Effector memory CD8-positive, alpha-beta T cell (primary cell): ENCODE measurements around the gene ABI2.

Experiments
- ATAC-seq: fragments of 150-1000 bp; cut with Tn5 transposase; replicated peaks from 2 replicates; pipeline ENCODE4 v1.10.0; 2021; ENCODE audit warnings: mild to moderate bottlenecking, moderate library complexity
- DNase-seq, 3 experiments: peaks; one replicate each; pipeline ENCODE4 v3.0.0; 2021
- H3K27ac Mint-ChIP-seq, 2 donors: one replicate each; pipeline ENCODE4 v1.8.0; 2022; ENCODE audit warnings: mild to moderate bottlenecking in 2 of 2, mixed read lengths in 2 of 2, moderate library complexity in 2 of 2
- H3K27me3 Mint-ChIP-seq, 2 donors: one replicate each; pipeline ENCODE4 v1.8.0; 2022; ENCODE audit warnings: mixed read lengths in 2 of 2
- H3K36me3 Mint-ChIP-seq: one replicate; pipeline ENCODE4 v1.8.0; 2022; ENCODE audit warnings: mild to moderate bottlenecking, moderate library complexity, mixed read lengths; ENCODE audit not compliant: insufficient read depth
- H3K4me1 Mint-ChIP-seq, 2 donors: one replicate each; pipeline ENCODE4 v1.8.0; 2022; ENCODE audit warnings: low read depth in 2 of 2, mixed read lengths in 2 of 2
- H3K4me3 Mint-ChIP-seq, 2 donors: one replicate each; pipeline ENCODE4 v1.8.0; 2022; ENCODE audit warnings: mild to moderate bottlenecking in 2 of 2, mixed read lengths in 2 of 2, moderate library complexity in 2 of 2
- H3K9me3 Mint-ChIP-seq, 2 donors: one replicate each; pipeline ENCODE4 v1.8.0; 2022; ENCODE audit warnings: mixed read lengths in 2 of 2

ABI2 gene

DNA sequence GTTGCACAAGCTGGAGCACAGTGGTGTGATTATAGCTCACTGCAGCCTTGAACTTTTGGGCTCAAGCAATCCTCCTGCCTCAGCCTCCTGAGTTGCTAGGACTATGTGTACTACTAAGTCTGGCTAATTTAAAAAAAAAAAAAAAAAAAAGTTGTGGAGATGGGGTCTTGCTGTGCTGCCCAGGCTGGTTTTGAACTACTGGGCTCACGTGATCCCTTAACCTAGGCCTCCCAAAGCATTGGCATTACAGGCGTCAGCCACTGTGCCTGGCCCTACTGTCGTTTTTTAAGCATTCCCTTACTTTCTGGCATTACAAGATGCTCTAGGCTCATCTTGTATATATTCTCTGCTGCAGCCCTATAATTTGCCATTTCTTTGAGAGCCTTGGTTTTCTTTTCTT, 118.6 kb downstream of the ABI2 start:
- H3K36me3 Mint-ChIP-seq, result no peaks in the 10 kb centered on the region
- H3K4me1 Mint-ChIP-seq, result no peaks in the 10 kb centered on the region
- no peak for ATAC-seq
- DNase-seq, result no peak
- no peak overlapping the region for H3K4me3 Mint-ChIP-seq
- no peak overlapping the region for H3K27ac Mint-ChIP-seq
- no peaks in the 10 kb centered on the region for H3K27me3 Mint-ChIP-seq
- H3K9me3 Mint-ChIP-seq, result no peaks in the 10 kb centered on the region

- H3K9me3 Mint-ChIP-seq, result no peaks in the 10 kb centered on the region
- DNase-seq (no peak), ATAC-seq (no peak)
- H3K4me1 Mint-ChIP-seq, result no peaks in the 10 kb centered on the region
- no peak overlapping the region for H3K4me3 Mint-ChIP-seq
- no peaks in the 10 kb centered on the region for H3K36me3 Mint-ChIP-seq
- no peak overlapping the region for H3K27ac Mint-ChIP-seq
- no peaks in the 10 kb centered on the region for H3K27me3 Mint-ChIP-seq
Observed at GRCh38 chr2:203450561-203450960, 122.4 kb downstream of the ABI2 start.

- H3K27me3 Mint-ChIP-seq, result no peaks in the 10 kb centered on the region
- H3K4me1 Mint-ChIP-seq, result no peaks in the 10 kb centered on the region
- no peak overlapping the region for H3K27ac Mint-ChIP-seq
- no peak for ATAC-seq
- no peak for DNase-seq
- no peaks in the 10 kb centered on the region for H3K36me3 Mint-ChIP-seq
- no peak overlapping the region for H3K4me3 Mint-ChIP-seq
- no peaks in the 10 kb centered on the region for H3K9me3 Mint-ChIP-seq
Observed at GRCh38 chr2:203451011-203451410, 122.8 kb downstream of the ABI2 start.

- H3K4me1 Mint-ChIP-seq, result no peaks in the 10 kb centered on the region
- ATAC-seq (no peak), DNase-seq (no peak)
- H3K36me3 Mint-ChIP-seq, result no peaks in the 10 kb centered on the region
- no peak overlapping the region for H3K27ac Mint-ChIP-seq
- no peaks in the 10 kb centered on the region for H3K9me3 Mint-ChIP-seq
- H3K4me3 Mint-ChIP-seq, result no peak overlapping the region
- no peaks in the 10 kb centered on the region for H3K27me3 Mint-ChIP-seq
Observed at GRCh38 chr2:203451689-203452088, 123.5 kb downstream of the ABI2 start.

GRCh38 chr2:203453858-203454451, 125.8 kb downstream of the ABI2 start:
- Mint-ChIP-seq H3K4me1 (no peaks in the 10 kb centered on the region), H3K4me3 (no peak overlapping the region), H3K27me3 (no peaks in the 10 kb centered on the region), H3K9me3 (no peaks in the 10 kb centered on the region), H3K27ac (no peak overlapping the region), H3K36me3 (no peaks in the 10 kb centered on the region)
- peak; percentile 13 to 17 (median 13) for DNase-seq
- peak; percentile 66 for ATAC-seq

- Mint-ChIP-seq H3K4me1 (no peaks in the 10 kb centered on the region), H3K27me3 (no peaks in the 10 kb centered on the region), H3K27ac (no peak overlapping the region), H3K36me3 (no peaks in the 10 kb centered on the region), H3K9me3 (no peaks in the 10 kb centered on the region), H3K4me3 (no peak overlapping the region)
- DNase-seq, result no peak
- no peak for ATAC-seq
Observed at GRCh38 chr2:203455209-203455608, 127.0 kb downstream of the ABI2 start.

GRCh38 chr2:203461746-203462145, 133.6 kb downstream of the ABI2 start:
- Mint-ChIP-seq H3K36me3 (no peaks in the 10 kb centered on the region), H3K27me3 (peaks cover 12% of the 10 kb centered on the region in 2 donors), H3K27ac (no peak overlapping the region), H3K4me3 (no peak overlapping the region), H3K4me1 (no peaks in the 10 kb centered on the region), H3K9me3 (no peaks in the 10 kb centered on the region)
- ATAC-seq (no peak), DNase-seq (no peak)

DNA sequence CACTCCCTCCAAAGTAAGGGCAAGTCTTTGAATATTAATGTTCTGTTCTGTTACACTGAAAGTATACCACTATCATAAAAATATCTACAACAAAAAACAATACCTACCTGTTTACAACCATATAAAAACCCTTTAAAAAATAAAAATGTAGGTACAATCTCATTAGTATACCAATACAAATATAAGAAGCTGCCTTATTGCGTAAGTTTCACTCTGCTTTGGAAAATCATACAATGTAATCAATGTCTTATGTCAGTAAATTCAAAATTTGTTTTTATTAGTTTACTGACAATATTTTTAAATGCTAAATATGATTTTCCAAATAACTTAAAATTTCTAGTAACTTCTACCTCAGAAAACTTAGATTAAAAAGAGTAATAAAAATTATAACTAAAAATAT, 134.1 kb downstream of the ABI2 start:
- Mint-ChIP-seq H3K27ac (no peak overlapping the region), H3K27me3 (peaks cover 12 to 13% of the 10 kb centered on the region in 2 donors), H3K9me3 (no peaks in the 10 kb centered on the region), H3K4me1 (no peaks in the 10 kb centered on the region), H3K36me3 (no peaks in the 10 kb centered on the region), H3K4me3 (no peak overlapping the region)
- ATAC-seq, result no peak
- DNase-seq, result no peak

DNA sequence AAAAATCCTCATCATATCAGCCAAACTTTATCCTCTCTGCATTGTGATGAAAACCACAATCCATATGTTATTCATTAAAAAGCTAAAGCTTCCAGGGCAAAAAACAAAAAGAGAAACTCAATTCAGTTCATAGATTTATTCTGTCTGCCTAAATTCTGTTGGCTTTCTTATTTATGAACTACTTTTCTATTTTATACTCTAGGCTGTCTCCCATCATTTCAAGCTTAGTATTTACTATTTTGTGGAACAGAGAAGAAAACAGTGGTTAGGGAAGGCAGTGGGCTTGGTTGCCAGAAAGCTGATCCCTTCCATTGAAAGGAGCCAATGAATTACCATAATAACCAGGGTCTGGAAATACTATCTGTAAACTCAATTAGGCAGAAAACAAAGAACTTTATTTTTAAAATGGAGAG, 135.1 kb downstream of the ABI2 start:
- Mint-ChIP-seq H3K36me3 (no peaks in the 10 kb centered on the region), H3K27me3 (peaks cover 12 to 13% of the 10 kb centered on the region in 2 donors), H3K4me3 (no peak overlapping the region), H3K27ac (no peak overlapping the region), H3K9me3 (no peaks in the 10 kb centered on the region), H3K4me1 (no peaks in the 10 kb centered on the region)
- DNase-seq (no peak), ATAC-seq (no peak)

GRCh38 chr2:203469546-203469945, 141.4 kb downstream of the ABI2 start:
- H3K4me1 Mint-ChIP-seq, result no peaks in the 10 kb centered on the region
- no peak for ATAC-seq
- H3K27me3 Mint-ChIP-seq, result peaks cover 7 to 12% of the 10 kb centered on the region in 2 donors
- no peak overlapping the region for H3K27ac Mint-ChIP-seq
- DNase-seq, result no peak
- no peak overlapping the region for H3K4me3 Mint-ChIP-seq
- no peaks in the 10 kb centered on the region for H3K9me3 Mint-ChIP-seq
- no peaks in the 10 kb centered on the region for H3K36me3 Mint-ChIP-seq

GRCh38 chr2:203470371-203470770, 142.2 kb downstream of the ABI2 start:
- Mint-ChIP-seq H3K4me3 (no peak overlapping the region), H3K27ac (no peak overlapping the region), H3K36me3 (peaks cover 3% of the 10 kb centered on the region), H3K4me1 (no peaks in the 10 kb centered on the region), H3K27me3 (peaks cover 6 to 7% of the 10 kb centered on the region in 2 donors), H3K9me3 (no peaks in the 10 kb centered on the region)
- ATAC-seq, result no peak
- no peak for DNase-seq

GRCh38 chr2:203471323-203471722, 143.1 kb downstream of the ABI2 start:
- H3K4me3 Mint-ChIP-seq, result no peak overlapping the region
- H3K27ac Mint-ChIP-seq, result no peak overlapping the region
- H3K27me3 Mint-ChIP-seq, result peaks cover 0 to 5% of the 10 kb centered on the region in 2 donors
- H3K4me1 Mint-ChIP-seq, result no peaks in the 10 kb centered on the region
- peaks cover 3% of the 10 kb centered on the region for H3K36me3 Mint-ChIP-seq
- no peak for ATAC-seq
- no peaks in the 10 kb centered on the region for H3K9me3 Mint-ChIP-seq
- DNase-seq, result no peak

- Mint-ChIP-seq H3K27ac (no peak overlapping the region), H3K27me3 (no peaks in the 10 kb centered on the region), H3K9me3 (no peaks in the 10 kb centered on the region), H3K4me3 (no peak overlapping the region), H3K4me1 (no peaks in the 10 kb centered on the region), H3K36me3 (peaks cover 3% of the 10 kb centered on the region)
- ATAC-seq (no peak), DNase-seq (no peak)
Observed at GRCh38 chr2:203476881-203477280, 148.7 kb downstream of the ABI2 start.

- DNase-seq (no peak), ATAC-seq (no peak)
- peaks cover 2 to 5% of the 10 kb centered on the region in 2 donors for H3K4me1 Mint-ChIP-seq
- H3K9me3 Mint-ChIP-seq, result no peaks in the 10 kb centered on the region
- H3K27me3 Mint-ChIP-seq, result no peaks in the 10 kb centered on the region
- H3K4me3 Mint-ChIP-seq, result no peak overlapping the region
- H3K27ac Mint-ChIP-seq, result no peak overlapping the region
- H3K36me3 Mint-ChIP-seq, result no peaks in the 10 kb centered on the region
Observed at GRCh38 chr2:203480623-203481022, 152.4 kb downstream of the ABI2 start.
